DLD1 (cell line): ENCODE results near the gene PAEP.
"Not testable (repeated sequence)": the region's sequence is repeated elsewhere in the genome, so short reads cannot be mapped to it uniquely, and the experiment has no call there.

Source experiments
- in situ Hi-C: cut with HindIII; loops from 2 replicates; pipeline ENCODE4 v1.10.0; 2017; ENCODE audit warnings: low sequenced_read_pairs

Gene PAEP

GRCh38 chr9:135561391-135562234 is at the start of gene PAEP:
Gene PAEP (plus strand): TSS chr9:135561756.
- in situ Hi-C loops = no loop called here

- in situ Hi-C loops = no loop called here
Measured at GRCh38 chr9:135512241-135512603, 49.3 kb upstream of the PAEP start.

- in situ Hi-C loops = no loop called here
Measured at GRCh38 chr9:135512904-135513303, 48.7 kb upstream of the PAEP start.

GRCh38 chr9:135513351-135513846 is 48.2 kb upstream of the PAEP start:
- in situ Hi-C loops = no loop called here

GRCh38 chr9:135513906-135514305 is 47.6 kb upstream of the PAEP start:
- in situ Hi-C loops = not testable (repeated sequence)

- in situ Hi-C loops = no loop called here
Measured at GRCh38 chr9:135514342-135515082, 47.0 kb upstream of the PAEP start.

GRCh38 chr9:135515083-135515951 is 46.2 kb upstream of the PAEP start:
- in situ Hi-C loops = no loop called here

GRCh38 chr9:135516132-135516860 is 45.3 kb upstream of the PAEP start:
- in situ Hi-C loops = no loop called here

GRCh38 chr9:135517407-135517822 is 44.1 kb upstream of the PAEP start:
- in situ Hi-C loops = no loop called here

GRCh38 chr9:135519179-135519971 is 42.2 kb upstream of the PAEP start:
- in situ Hi-C loops = no loop called here

GRCh38 chr9:135520916-135521607 is 40.5 kb upstream of the PAEP start, which contains the start of gene LCN1:
Gene LCN1 (plus strand): TSS chr9:135521440. CDS start chr9:135521498, 58 bp downstream.
- in situ Hi-C loops = no loop called here

- in situ Hi-C loops = no loop called here
Measured at GRCh38 chr9:135521608-135522095, 39.9 kb upstream of the PAEP start.

- in situ Hi-C loops = no loop called here
Measured at GRCh38 chr9:135522137-135522877, 39.2 kb upstream of the PAEP start.

- in situ Hi-C loops = no loop called here
Measured at GRCh38 chr9:135522931-135523330, 38.6 kb upstream of the PAEP start.

GRCh38 chr9:135523521-135524129 is 37.9 kb upstream of the PAEP start:
- in situ Hi-C loops = no loop called here

- in situ Hi-C loops = no loop called here
Measured at GRCh38 chr9:135524130-135524861, 37.3 kb upstream of the PAEP start.
